ENCODE results near the gene HMGCL.
"Not testable (repeated sequence)": the region's sequence is repeated elsewhere in the genome, so short reads cannot be mapped to it uniquely, and the experiment has no call there.

The HMGCL gene

DNA sequence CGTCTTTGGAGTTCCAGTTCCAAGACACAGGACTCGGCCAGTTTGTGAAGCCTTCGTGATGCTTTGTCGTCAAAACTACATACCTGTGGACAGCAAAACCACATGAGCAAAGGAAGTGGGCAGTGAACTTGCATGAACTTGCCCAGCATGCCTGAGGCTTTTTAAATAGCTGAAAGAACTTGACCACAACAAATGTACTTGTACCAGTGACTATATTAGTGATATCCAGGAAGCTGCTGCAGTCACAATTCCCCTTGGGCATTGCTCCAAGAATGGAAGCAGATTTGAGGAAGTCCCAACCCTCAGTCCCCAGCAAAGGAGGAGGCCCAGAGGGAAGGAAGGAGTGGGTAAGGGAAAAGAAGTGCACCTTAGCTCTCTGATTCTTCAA, 40.3 kb upstream of the HMGCL start:
- no peak overlapping the region for H3K4me3 ChIP-seq (ENCODE audit: control insufficient read depth, low read depth, low read length)
- DNase-seq (ENCODE audit: low read depth): peak; percentile 28
- TF ChIP-seq, protein P1, sequence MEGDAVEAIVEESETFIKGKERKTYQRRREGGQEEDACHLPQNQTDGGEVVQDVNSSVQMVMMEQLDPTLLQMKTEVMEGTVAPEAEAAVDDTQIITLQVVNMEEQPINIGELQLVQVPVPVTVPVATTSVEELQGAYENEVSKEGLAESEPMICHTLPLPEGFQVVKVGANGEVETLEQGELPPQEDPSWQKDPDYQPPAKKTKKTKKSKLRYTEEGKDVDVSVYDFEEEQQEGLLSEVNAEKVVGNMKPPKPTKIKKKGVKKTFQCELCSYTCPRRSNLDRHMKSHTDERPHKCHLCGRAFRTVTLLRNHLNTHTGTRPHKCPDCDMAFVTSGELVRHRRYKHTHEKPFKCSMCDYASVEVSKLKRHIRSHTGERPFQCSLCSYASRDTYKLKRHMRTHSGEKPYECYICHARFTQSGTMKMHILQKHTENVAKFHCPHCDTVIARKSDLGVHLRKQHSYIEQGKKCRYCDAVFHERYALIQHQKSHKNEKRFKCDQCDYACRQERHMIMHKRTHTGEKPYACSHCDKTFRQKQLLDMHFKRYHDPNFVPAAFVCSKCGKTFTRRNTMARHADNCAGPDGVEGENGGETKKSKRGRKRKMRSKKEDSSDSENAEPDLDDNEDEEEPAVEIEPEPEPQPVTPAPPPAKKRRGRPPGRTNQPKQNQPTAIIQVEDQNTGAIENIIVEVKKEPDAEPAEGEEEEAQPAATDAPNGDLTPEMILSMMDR (conservative IDR thresholded peaks at IDR 0.05; ENCODE audit: control insufficient read depth, insufficient read depth, low read depth, low read length): no peak

DNA sequence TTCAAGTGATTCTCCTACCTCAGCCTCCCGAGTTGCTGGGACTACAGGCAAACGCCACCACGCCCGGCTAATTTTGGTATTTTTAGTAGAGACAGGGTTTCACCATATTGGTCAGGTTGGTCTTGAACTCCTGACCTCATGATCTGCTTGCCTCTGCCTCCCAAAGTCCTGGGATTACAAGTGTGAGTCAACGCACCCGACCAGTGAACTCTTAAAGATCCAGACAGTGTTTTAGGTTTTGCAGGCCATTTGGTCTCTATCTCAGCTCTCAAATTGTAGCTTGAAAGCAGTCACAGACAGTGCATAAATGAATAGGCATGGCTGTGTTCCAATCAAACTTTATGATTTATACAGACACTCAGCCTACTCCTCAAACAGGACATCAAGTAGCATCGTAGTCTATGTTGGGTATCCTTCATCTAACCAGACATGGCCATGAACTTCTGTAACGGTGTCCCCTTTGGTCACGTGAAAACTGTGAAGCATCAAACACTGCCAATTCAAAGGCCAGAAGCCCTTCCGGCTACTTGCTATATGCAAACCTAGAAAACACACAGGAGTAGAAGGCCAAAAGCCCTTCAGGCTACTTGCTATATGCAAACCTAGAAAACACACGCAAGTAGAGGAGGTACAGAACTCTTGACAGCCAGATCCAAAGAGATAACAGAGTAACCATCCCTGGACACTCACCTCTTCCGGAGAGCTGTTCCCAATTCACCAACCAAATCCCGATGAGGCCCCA, 39.7 kb upstream of the HMGCL start:
- DNase-seq (ENCODE audit: low read depth): no peak
- TF ChIP-seq, protein P1 (conservative IDR thresholded peaks at IDR 0.05; ENCODE audit: control insufficient read depth, insufficient read depth, low read depth, low read length): no peak
- no peak overlapping the region for H3K4me3 ChIP-seq (ENCODE audit: control insufficient read depth, low read depth, low read length)

DNA sequence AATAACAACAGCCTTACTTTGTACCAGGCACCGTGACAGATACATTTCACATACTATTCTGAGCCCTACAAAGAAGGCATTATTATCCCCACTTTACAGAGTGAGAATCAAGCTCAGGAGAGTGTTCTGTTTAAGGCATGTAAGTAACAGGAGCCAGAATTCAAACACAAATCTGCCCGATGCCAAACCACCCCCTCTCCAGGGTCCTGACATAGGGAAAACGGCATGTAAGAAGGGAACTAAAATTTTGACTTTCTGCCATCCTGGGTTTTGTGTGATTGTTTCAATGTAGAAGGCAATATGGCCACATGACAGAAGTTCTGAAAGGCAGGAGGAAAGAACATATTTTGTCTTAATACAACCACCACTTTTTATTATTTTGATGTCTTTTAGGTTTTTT, 37.4 kb upstream of the HMGCL start:
- no peak for DNase-seq (ENCODE audit: low read depth)
- no peak overlapping the region for H3K4me3 ChIP-seq (ENCODE audit: control insufficient read depth, low read depth, low read length)
- TF ChIP-seq, protein P1 (conservative IDR thresholded peaks at IDR 0.05; ENCODE audit: control insufficient read depth, insufficient read depth, low read depth, low read length): no peak

DNA sequence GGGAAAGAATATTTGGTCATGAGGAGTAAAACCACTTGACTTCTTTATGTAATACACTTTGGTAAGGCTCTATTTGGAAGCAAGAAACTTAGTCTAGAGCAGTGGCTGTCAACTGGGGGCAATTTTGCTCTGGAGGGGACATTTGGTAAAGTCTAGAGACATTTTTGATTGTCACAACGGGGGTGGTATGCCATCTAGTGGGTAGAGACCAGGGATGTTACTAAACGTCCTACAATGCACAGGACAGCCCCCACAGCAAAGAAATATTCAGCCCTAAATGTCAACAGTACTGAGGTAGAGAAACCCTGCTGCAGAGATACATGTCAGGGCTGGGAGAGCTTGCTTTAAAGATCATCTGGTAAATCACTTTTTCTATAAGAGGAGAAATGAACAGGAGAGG, 29.3 kb upstream of the HMGCL start:
- H3K4me3 ChIP-seq (ENCODE audit: control insufficient read depth, low read depth, low read length): no peak overlapping the region
- TF ChIP-seq, protein P1 (conservative IDR thresholded peaks at IDR 0.05; ENCODE audit: control insufficient read depth, insufficient read depth, low read depth, low read length): peak; percentile 23
- DNase-seq (ENCODE audit: low read depth): peak; percentile 8

DNA sequence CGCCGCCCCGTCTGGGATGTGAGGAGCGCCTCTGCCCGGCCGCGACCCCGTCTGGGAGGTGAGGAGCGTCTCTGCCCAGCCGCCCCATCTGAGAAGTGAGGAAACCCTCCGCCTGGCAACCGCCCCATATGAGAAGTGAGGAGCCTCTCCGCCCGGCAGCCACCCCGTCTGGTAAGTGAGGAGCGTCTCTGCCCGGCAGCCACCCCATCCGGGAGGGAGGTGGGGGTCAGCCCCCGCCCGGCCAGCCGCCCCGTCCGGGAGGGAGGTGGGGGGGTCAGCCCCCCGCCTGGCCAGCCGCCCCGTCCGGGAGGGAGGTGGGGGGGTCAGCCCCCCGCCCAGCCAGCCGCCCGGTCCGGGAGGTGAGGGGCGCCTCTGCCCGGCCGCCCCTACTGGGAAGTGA, 27.9 kb upstream of the HMGCL start:
- DNase-seq (ENCODE audit: low read depth); H3K4me3 ChIP-seq (ENCODE audit: control insufficient read depth, low read depth, low read length): not testable (repeated sequence)

DNA sequence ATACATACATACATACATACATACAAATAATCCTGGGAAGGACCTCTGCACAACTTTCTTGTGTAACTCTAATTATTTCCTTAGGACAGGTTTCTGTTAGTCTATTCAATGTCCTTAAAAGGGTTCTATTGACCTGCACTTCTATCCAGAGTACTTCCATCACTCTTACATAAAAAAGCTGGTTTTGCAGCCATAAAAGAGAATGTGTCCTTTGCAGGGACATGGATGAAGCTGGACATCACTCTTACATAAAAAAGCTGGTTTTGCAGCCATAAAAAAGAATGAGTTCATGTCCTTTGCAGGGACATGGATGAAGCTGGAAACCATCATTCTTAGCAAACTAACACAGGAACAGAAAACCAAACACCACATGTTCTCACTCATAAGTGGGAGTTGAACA, 26.2 kb upstream of the HMGCL start:
- not testable (repeated sequence) for H3K4me3 ChIP-seq (ENCODE audit: control insufficient read depth, low read depth, low read length); DNase-seq (ENCODE audit: low read depth)

DNA sequence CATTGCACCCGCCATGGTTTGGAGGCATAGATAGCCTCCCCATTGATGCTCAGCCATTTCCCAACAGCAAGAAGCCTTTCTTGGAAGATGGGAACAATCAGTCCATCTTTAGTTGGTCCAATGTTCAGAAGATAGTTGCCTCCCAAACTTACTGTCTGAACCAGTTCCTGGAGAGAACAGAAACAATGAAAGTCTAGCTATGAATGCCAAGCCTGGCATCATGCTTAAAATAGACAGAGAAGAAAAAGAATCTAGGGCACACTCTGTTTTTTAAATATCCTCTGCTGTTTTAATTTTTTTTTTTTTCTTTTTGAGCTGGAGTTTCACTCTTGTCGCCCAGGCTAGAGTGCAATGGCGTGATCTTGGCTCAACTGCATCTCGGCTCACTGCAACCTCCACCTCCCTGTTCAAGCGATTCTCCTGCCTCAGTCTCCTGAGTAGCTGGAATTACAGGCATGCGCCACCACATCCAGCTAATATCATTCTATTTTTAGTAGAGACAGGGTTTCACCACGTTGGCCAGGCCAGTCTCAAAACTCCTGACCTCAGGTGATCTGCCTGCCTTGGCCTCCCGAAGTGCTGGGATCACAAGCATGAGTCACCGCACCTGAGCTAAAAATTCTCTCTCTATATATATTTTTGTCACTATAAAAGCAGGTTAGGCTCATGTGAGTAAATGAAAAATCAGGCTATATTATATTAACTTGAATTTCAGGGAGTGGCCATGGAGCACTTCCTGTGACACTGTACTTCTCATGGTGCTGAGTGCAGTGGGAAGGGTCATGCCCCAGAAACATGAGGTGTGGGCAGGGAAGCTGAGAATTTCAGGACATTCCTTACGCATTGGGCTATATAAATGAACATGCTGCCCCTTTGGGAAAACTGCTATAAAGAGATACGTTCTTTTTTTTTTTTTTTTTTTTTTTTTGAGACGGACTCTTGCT, 23.7 kb upstream of the HMGCL start:
- TF ChIP-seq, protein P1 (conservative IDR thresholded peaks at IDR 0.05; ENCODE audit: control insufficient read depth, insufficient read depth, low read depth, low read length): no peak
- no peak for DNase-seq (ENCODE audit: low read depth)
- no peak overlapping the region for H3K4me3 ChIP-seq (ENCODE audit: control insufficient read depth, low read depth, low read length)

DNA sequence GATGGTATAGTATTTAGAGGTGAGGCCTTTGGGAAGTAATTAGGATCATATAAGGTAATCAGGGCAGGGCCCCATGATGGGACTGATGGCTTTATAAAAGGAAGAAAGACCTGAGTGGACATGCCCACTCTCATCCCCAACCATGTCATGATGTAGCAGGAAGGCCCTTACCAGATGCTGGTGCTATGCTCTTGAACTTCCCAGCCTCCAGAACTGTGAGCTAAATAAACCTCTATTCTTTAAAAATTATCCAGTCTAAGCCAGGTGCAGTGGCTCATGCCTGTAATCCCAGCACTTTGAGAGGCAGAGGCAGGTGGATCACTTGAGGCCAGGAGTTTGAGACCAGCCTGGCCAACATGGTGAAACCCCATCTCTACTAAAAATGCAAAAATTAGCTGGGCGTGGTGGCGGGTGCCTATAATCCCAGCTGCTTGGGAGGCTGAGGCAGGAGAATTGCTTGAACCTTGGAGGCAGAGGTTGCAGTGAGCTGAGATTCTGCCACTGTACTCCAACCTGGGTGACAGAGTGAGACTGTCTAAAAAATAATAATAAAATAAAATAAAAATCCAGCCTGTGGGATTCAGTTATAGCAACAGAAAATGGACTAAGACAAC, 22.4 kb upstream of the HMGCL start:
- not testable (repeated sequence) for DNase-seq (ENCODE audit: low read depth); H3K4me3 ChIP-seq (ENCODE audit: control insufficient read depth, low read depth, low read length)
